Measurements from ENCODE around the gene MORN1.
A peak's percentile ranks its signal among the peaks of the same experiment; 100 is the strongest.
"Not testable (repeated sequence)": the region's sequence is repeated elsewhere in the genome, so short reads cannot be mapped to it uniquely, and the experiment has no call there.

MORN1 gene

DNA sequence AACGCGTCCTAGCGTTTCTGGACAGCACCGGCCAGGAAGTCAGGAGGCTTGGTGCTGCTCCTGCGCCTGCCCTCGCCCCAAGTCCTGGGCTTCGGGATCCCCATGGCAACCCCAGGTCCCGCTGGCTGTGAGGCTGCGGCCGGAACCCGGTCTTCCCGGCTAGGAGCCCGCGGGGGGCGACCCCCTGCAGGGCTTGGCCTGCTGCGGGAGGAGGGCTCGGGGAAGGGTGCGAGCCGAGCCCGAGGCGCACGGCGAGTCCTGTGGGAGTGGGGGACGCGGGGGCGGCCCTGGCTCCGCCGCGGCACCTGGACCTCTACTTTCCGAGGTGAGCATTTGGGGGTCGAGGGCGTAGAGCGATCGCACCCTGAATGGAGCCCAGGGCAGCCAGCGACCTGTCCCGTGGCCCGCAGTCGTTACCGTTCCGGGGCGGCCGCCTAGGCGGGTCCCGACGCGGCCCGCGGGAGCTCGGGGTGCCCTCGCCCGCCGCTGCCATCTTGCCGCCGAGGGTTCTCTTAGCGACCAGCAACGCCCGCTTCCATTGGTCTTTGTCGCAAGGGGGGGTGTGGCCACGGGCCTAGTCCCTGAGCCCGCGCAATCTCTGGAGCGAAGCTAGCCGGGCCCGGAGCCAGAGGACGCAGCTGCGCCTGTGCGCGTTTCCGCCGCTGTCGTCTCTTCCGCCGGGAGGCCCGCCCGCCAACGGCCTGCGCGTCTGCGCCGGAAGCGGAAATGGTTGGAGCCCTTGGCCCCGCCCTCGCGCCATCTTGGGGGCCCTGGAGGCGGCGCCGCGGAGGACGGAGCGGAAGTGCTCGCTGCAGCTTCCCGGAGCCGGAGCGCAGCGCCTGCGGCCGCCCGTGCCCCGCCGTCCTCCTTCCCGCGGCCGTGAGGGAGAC, at the start of gene MORN1, which contains the start of gene RER1:
Gene MORN1, minus strand, starts transcription at position 514 of the 890 bp plus-strand sequence. Its CDS starts 21 bp downstream, at position 493.
Gene RER1, plus strand, starts transcription at position 801 of the 890 bp plus-strand sequence. CDS start 3,950 bp downstream, outside the sequence.
- peak within 1 kb of the TSS; percentile 95 for H2AFZ ChIP-seq (ENCODE audit: low read length, unreplicated experiment)
- H3K27ac ChIP-seq (ENCODE audit: low read depth, low read length): peak within 1 kb of the TSS; percentile 52; the same call in 1 of the 2 replicates
- H3K27me3 ChIP-seq (ENCODE audit: insufficient read depth, low read length): no peaks in the 10 kb centered on the region
- H3K4me3 ChIP-seq (ENCODE audit: low read depth, low read length): peak within 1 kb of the TSS; percentile 94
- peaks cover 60% of the 10 kb centered on the region for H3K79me2 ChIP-seq (ENCODE audit: control insufficient read depth, insufficient read depth, low read length, unreplicated experiment)
- peaks cover 5% of the 10 kb centered on the region; the same call in 1 of the 2 replicates for H3K36me3 ChIP-seq (ENCODE audit: insufficient read depth, low read length)
- H3K4me1 ChIP-seq (ENCODE audit: control insufficient read depth, insufficient read depth, low read length, unreplicated experiment): peaks cover 23% of the 10 kb centered on the region

- not testable (repeated sequence) for H3K36me3 ChIP-seq (ENCODE audit: insufficient read depth, low read length); H2AFZ ChIP-seq (ENCODE audit: low read length, unreplicated experiment); H3K79me2 ChIP-seq (ENCODE audit: control insufficient read depth, insufficient read depth, low read length, unreplicated experiment); H3K27ac ChIP-seq (ENCODE audit: low read depth, low read length); H3K4me1 ChIP-seq (ENCODE audit: control insufficient read depth, insufficient read depth, low read length, unreplicated experiment); H3K4me3 ChIP-seq (ENCODE audit: low read depth, low read length)
- peaks cover 29% of the 10 kb centered on the region for H3K27me3 ChIP-seq (ENCODE audit: insufficient read depth, low read length)
Measured at GRCh38 chr1:2440346-2440745, 49.0 kb upstream of the MORN1 start.

GRCh38 chr1:2439369-2439768, 48.0 kb upstream of the MORN1 start:
- Histone ChIP-seq H3K79me2 (ENCODE audit: control insufficient read depth, insufficient read depth, low read length, unreplicated experiment) (no peaks in the 10 kb centered on the region), H2AFZ (ENCODE audit: low read length, unreplicated experiment) (no peak overlapping the region), H3K4me3 (ENCODE audit: low read depth, low read length) (no peak overlapping the region), H3K36me3 (ENCODE audit: insufficient read depth, low read length) (no peaks in the 10 kb centered on the region), H3K27ac (ENCODE audit: low read depth, low read length) (no peak overlapping the region), H3K27me3 (ENCODE audit: insufficient read depth, low read length) (peaks cover 34% of the 10 kb centered on the region), H3K4me1 (ENCODE audit: control insufficient read depth, insufficient read depth, low read length, unreplicated experiment) (no peaks in the 10 kb centered on the region)

DNA sequence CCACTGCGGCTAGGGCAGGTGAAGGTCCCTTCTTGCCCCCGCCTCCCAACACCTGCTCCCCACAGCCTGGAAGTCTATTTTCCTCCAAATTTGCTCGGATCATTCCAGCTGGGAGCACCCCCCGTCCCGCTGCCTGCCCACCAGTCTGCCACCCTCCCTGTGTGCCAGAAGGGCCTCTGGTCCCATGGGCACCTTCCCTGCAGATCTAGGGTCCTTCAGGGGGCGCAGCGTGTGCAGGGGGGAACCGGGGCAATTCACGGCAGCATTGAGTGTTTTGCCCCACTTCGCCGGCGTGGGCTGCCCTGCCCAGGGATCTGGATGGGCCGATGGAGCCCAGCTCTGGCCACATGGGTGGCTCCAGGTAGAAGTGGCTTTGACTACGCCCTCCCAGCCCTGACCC, 47.3 kb upstream of the MORN1 start:
- Histone ChIP-seq H3K36me3 (ENCODE audit: insufficient read depth, low read length) (no peaks in the 10 kb centered on the region), H3K4me1 (ENCODE audit: control insufficient read depth, insufficient read depth, low read length, unreplicated experiment) (no peaks in the 10 kb centered on the region), H3K27me3 (ENCODE audit: insufficient read depth, low read length) (peaks cover 35% of the 10 kb centered on the region), H2AFZ (ENCODE audit: low read length, unreplicated experiment) (no peak overlapping the region), H3K27ac (ENCODE audit: low read depth, low read length) (no peak overlapping the region), H3K4me3 (ENCODE audit: low read depth, low read length) (no peak overlapping the region), H3K79me2 (ENCODE audit: control insufficient read depth, insufficient read depth, low read length, unreplicated experiment) (no peaks in the 10 kb centered on the region)

- Histone ChIP-seq H3K4me1 (ENCODE audit: control insufficient read depth, insufficient read depth, low read length, unreplicated experiment) (no peaks in the 10 kb centered on the region), H3K27ac (ENCODE audit: low read depth, low read length) (no peak overlapping the region), H3K4me3 (ENCODE audit: low read depth, low read length) (no peak overlapping the region), H2AFZ (ENCODE audit: low read length, unreplicated experiment) (no peak overlapping the region), H3K27me3 (ENCODE audit: insufficient read depth, low read length) (peaks cover 38% of the 10 kb centered on the region), H3K79me2 (ENCODE audit: control insufficient read depth, insufficient read depth, low read length, unreplicated experiment) (no peaks in the 10 kb centered on the region), H3K36me3 (ENCODE audit: insufficient read depth, low read length) (no peaks in the 10 kb centered on the region)
Measured at GRCh38 chr1:2438038-2438437, 46.7 kb upstream of the MORN1 start.

DNA sequence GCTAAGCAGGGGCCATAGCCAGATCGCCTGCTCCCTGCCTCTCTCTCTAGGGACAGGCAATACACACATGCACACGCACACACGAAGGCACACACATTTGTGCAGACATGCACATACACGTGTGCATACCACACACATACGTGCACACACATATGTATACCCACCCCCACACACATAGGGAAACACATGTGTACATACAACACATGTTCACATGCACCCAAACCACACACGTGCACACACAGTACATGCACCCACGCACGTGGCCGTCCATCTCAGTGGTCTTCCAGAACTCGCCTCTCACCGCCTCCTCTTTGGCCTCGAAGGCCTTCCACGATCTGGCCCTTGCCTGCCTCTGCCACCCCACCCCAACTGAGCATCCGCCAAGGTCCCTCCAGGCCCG, 46.3 kb upstream of the MORN1 start:
- H3K79me2 ChIP-seq (ENCODE audit: control insufficient read depth, insufficient read depth, low read length, unreplicated experiment): no peaks in the 10 kb centered on the region
- no peak overlapping the region for H3K27ac ChIP-seq (ENCODE audit: low read depth, low read length)
- no peak overlapping the region for H3K4me3 ChIP-seq (ENCODE audit: low read depth, low read length)
- no peaks in the 10 kb centered on the region for H3K4me1 ChIP-seq (ENCODE audit: control insufficient read depth, insufficient read depth, low read length, unreplicated experiment)
- peaks cover 38% of the 10 kb centered on the region for H3K27me3 ChIP-seq (ENCODE audit: insufficient read depth, low read length)
- H3K36me3 ChIP-seq (ENCODE audit: insufficient read depth, low read length): no peaks in the 10 kb centered on the region
- H2AFZ ChIP-seq (ENCODE audit: low read length, unreplicated experiment): no peak overlapping the region

- no peaks in the 10 kb centered on the region for H3K36me3 ChIP-seq (ENCODE audit: insufficient read depth, low read length)
- no peaks in the 10 kb centered on the region for H3K4me1 ChIP-seq (ENCODE audit: control insufficient read depth, insufficient read depth, low read length, unreplicated experiment)
- no peaks in the 10 kb centered on the region for H3K79me2 ChIP-seq (ENCODE audit: control insufficient read depth, insufficient read depth, low read length, unreplicated experiment)
- peaks cover 41% of the 10 kb centered on the region for H3K27me3 ChIP-seq (ENCODE audit: insufficient read depth, low read length)
- H2AFZ ChIP-seq (ENCODE audit: low read length, unreplicated experiment): no peak overlapping the region
- H3K4me3 ChIP-seq (ENCODE audit: low read depth, low read length): no peak overlapping the region
- H3K27ac ChIP-seq (ENCODE audit: low read depth, low read length): no peak overlapping the region
Measured at GRCh38 chr1:2436876-2437275, 45.5 kb upstream of the MORN1 start.

GRCh38 chr1:2435746-2436355, 44.5 kb upstream of the MORN1 start:
- H3K27me3 ChIP-seq (ENCODE audit: insufficient read depth, low read length): peaks cover 42% of the 10 kb centered on the region

DNA sequence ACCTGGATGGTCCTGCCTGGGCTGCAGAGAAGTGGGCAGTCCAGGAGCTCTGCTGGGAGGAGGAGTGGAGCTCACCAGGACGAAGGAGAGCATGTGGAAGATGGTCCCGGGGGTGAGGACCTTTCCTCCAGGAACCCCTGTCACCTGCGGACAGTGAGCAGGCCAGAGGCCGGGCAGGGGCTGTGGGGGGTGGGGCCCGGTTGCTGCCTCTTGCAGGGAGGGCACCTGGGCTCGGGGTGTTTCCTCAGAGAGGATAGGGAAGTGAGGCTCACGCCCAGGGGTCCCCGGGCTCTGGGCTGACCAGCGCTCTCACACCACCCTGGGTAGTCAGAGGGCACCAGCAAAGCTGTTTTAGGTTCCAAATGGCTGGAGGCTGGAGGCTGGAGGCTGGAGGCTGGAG, 43.7 kb upstream of the MORN1 start:
- Histone ChIP-seq H3K36me3 (ENCODE audit: insufficient read depth, low read length) (no peaks in the 10 kb centered on the region), H3K4me1 (ENCODE audit: control insufficient read depth, insufficient read depth, low read length, unreplicated experiment) (no peaks in the 10 kb centered on the region), H3K79me2 (ENCODE audit: control insufficient read depth, insufficient read depth, low read length, unreplicated experiment) (no peaks in the 10 kb centered on the region), H3K27me3 (ENCODE audit: insufficient read depth, low read length) (peaks cover 42% of the 10 kb centered on the region), H2AFZ (ENCODE audit: low read length, unreplicated experiment) (no peak overlapping the region), H3K27ac (ENCODE audit: low read depth, low read length) (no peak overlapping the region), H3K4me3 (ENCODE audit: low read depth, low read length) (no peak overlapping the region)

More at GRCh38 chr1:2435746-2436355, 44.5 kb upstream of the MORN1 start:
- Histone ChIP-seq H2AFZ (ENCODE audit: low read length, unreplicated experiment) (no peak overlapping the region), H3K27ac (ENCODE audit: low read depth, low read length) (no peak overlapping the region), H3K79me2 (ENCODE audit: control insufficient read depth, insufficient read depth, low read length, unreplicated experiment) (no peaks in the 10 kb centered on the region), H3K4me1 (ENCODE audit: control insufficient read depth, insufficient read depth, low read length, unreplicated experiment) (no peaks in the 10 kb centered on the region), H3K36me3 (ENCODE audit: insufficient read depth, low read length) (no peaks in the 10 kb centered on the region), H3K4me3 (ENCODE audit: low read depth, low read length) (no peak overlapping the region)

GRCh38 chr1:2433936-2434655, 42.7 kb upstream of the MORN1 start:
- H3K27me3 ChIP-seq (ENCODE audit: insufficient read depth, low read length): peaks cover 42% of the 10 kb centered on the region
- H2AFZ ChIP-seq (ENCODE audit: low read length, unreplicated experiment): no peak overlapping the region
- H3K4me1 ChIP-seq (ENCODE audit: control insufficient read depth, insufficient read depth, low read length, unreplicated experiment): no peaks in the 10 kb centered on the region
- no peaks in the 10 kb centered on the region for H3K79me2 ChIP-seq (ENCODE audit: control insufficient read depth, insufficient read depth, low read length, unreplicated experiment)
- H3K36me3 ChIP-seq (ENCODE audit: insufficient read depth, low read length): no peaks in the 10 kb centered on the region
- H3K4me3 ChIP-seq (ENCODE audit: low read depth, low read length): no peak overlapping the region
- H3K27ac ChIP-seq (ENCODE audit: low read depth, low read length): no peak overlapping the region
